ENCODE results near the gene ECI1. TPM values are rescaled to one million over a fixed set of nuclear protein-coding genes. Genes with fewer than 3 reads are reported as not detected.

Gene ECI1
- total RNA-seq, 2 donors from 2014 or later, result 29.1 to 51.1 TPM

GRCh38 chr16:2190659-2191445, 60.5 kb downstream of the ECI1 start:
- Mint-ChIP-seq H3K4me3 (no peak overlapping the region), H3K27ac (no peak overlapping the region), H3K4me1 (ENCODE audit: low read depth in 2 of 2) (no peaks in the 10 kb centered on the region), H3K36me3 (no peaks in the 10 kb centered on the region), H3K27me3 (peaks cover 0 to 8% of the 10 kb centered on the region in 2 donors), H3K9me3 (no peaks in the 10 kb centered on the region)
- ATAC-seq (no peak), DNase-seq (ENCODE audit: low spot score) (no peak)

- no peak for ATAC-seq
- no peak for DNase-seq (ENCODE audit: low spot score)
- H3K4me1 Mint-ChIP-seq (ENCODE audit: low read depth in 2 of 2), result no peaks in the 10 kb centered on the region
- no peak overlapping the region for H3K27ac Mint-ChIP-seq
- no peaks in the 10 kb centered on the region for H3K36me3 Mint-ChIP-seq
- H3K9me3 Mint-ChIP-seq, result no peaks in the 10 kb centered on the region
- peaks cover 0 to 8% of the 10 kb centered on the region in 2 donors for H3K27me3 Mint-ChIP-seq
- H3K4me3 Mint-ChIP-seq, result no peak overlapping the region
Observed at GRCh38 chr16:2190002-2190658, 61.3 kb downstream of the ECI1 start.

Other genes starting within 250 kb of the ECI1 start
- 100 to 1,000 TPM in 1 of 2 donors, 10 to 100 TPM in 1; 83.1 to 163 TPM for gene ZNF598, start 241.8 kb downstream of the ECI1 start, total RNA-seq
- gene NPW, start 231.8 kb downstream of the ECI1 start, total RNA-seq, result 1 to 10 TPM; 1.5 to 3.5 TPM
- 1 to 10 TPM; 3.8 to 4.5 TPM for gene NHERF2, start 224.7 kb downstream of the ECI1 start, total RNA-seq
- 10 to 100 TPM; 12.6 to 40.9 TPM for gene NTHL1, start 203.8 kb downstream of the ECI1 start, total RNA-seq
- 100 to 1,000 TPM; 106 to 155 TPM for gene TSC2, start 203.6 kb downstream of the ECI1 start, total RNA-seq
- 100 to 1,000 TPM in 1 of 2 donors, 10 to 100 TPM in 1; 66.4 to 145 TPM for gene PKD1, start 115.7 kb downstream of the ECI1 start, total RNA-seq
- under 1 TPM in 1 of 2 donors, not detected in 1; 0.89 TPM for gene RAB26, start 103.0 kb downstream of the ECI1 start, total RNA-seq
- gene TRAF7, start 95.8 kb downstream of the ECI1 start, total RNA-seq, result 10 to 100 TPM; 69.0 to 91.7 TPM
- gene CASKIN1, start 55.0 kb downstream of the ECI1 start, total RNA-seq, result under 1 TPM; 0.14 to 0.26 TPM
- gene MLST8, start 46.1 kb downstream of the ECI1 start, total RNA-seq, result 10 to 100 TPM; 31.2 to 68.9 TPM
- gene BRICD5, start 40.7 kb downstream of the ECI1 start, total RNA-seq, result 10 to 100 TPM in 1 of 2 donors, 1 to 10 TPM in 1; 6.2 to 23.7 TPM
- gene PGP, start 36.7 kb downstream of the ECI1 start, total RNA-seq, result 10 to 100 TPM; 18.8 to 39.8 TPM
- 10 to 100 TPM; 27.5 to 51.8 TPM for gene E4F1, start 28.0 kb downstream of the ECI1 start, total RNA-seq
- gene DNASE1L2, start 15.1 kb downstream of the ECI1 start, total RNA-seq, result 1 to 10 TPM in 1 of 2 donors, under 1 TPM in 1; 0.88 to 3.5 TPM
- 100 to 1,000 TPM; 256 to 334 TPM for gene RNPS1, start 16.5 kb upstream of the ECI1 start, total RNA-seq
- gene ABCA3, start 89.1 kb upstream of the ECI1 start, total RNA-seq, result 10 to 100 TPM in 1 of 2 donors, 1 to 10 TPM in 1; 7.3 to 14.9 TPM
- 10 to 100 TPM; 36.1 to 79.5 TPM for gene CCNF, start 177.9 kb upstream of the ECI1 start, total RNA-seq
- 10 to 100 TPM in 1 of 2 donors, 1 to 10 TPM in 1; 8.6 to 39.0 TPM for gene TEDC2, start 208.5 kb upstream of the ECI1 start, total RNA-seq
- not detected for gene NTN3, start 219.7 kb upstream of the ECI1 start, total RNA-seq
- gene TBC1D24, start 223.5 kb upstream of the ECI1 start, total RNA-seq, result 10 to 100 TPM; 22.0 to 39.9 TPM